Measurements from ENCODE around the gene QRFPR. TPM values are rescaled to one million over a fixed set of nuclear protein-coding genes. Genes with fewer than 3 reads are reported as not detected.

The QRFPR gene
- total and polyA plus RNA-seq, 11 donors = 0.49 to 6.5 (median 3.0) TPM

- Histone ChIP-seq H3K4me1 (no peaks in the 10 kb centered on the region), H3K27me3 (no peaks in the 10 kb centered on the region), H3K27ac (no peak overlapping the region), H3K4me3 (no peak overlapping the region), H3K9me3 (peaks cover 0 to 19% (median 0%) of the 10 kb centered on the region in 12 donors), H3K36me3 (no peaks in the 10 kb centered on the region)
- intact Hi-C loops (cut with DNase I) = no loop called here
- no peak for ATAC-seq
- no peak for DNase-seq
- no peak for TF ChIP-seq CTCF (IDR thresholded peaks at IDR 0.05)
- no peak for TF ChIP-seq POLR2A (IDR thresholded peaks at IDR 0.05)
These were observed 27.6 kb downstream of the QRFPR start for GRCh38 chr4:121353213-121353612.

GRCh38 chr4:121344098-121344497, 36.7 kb downstream of the QRFPR start:
- Histone ChIP-seq H3K36me3 (no peaks in the 10 kb centered on the region), H3K27ac (no peak overlapping the region), H3K4me1 (peaks cover 0 to 5% (median 0%) of the 10 kb centered on the region in 12 donors), H3K9me3 (no peaks in the 10 kb centered on the region), H3K4me3 (no peak overlapping the region), H3K27me3 (no peaks in the 10 kb centered on the region)
- 28 to 67% (median 47%) methylated on average over 1 of the region's 1 CpG for WGBS, 4 donors
- DNase-seq = no peak
- TF ChIP-seq POLR2A (IDR thresholded peaks at IDR 0.05) (no peak), CTCF (IDR thresholded peaks at IDR 0.05) (no peak)
- intact Hi-C loops (cut with DNase I) = no loop called here
- ATAC-seq = no peak

- no peaks in the 10 kb centered on the region for H3K9me3 ChIP-seq
- DNase-seq = no peak
- peaks cover 0 to 5% (median 0%) of the 10 kb centered on the region in 12 donors for H3K4me1 ChIP-seq
- no peak overlapping the region for H3K27ac ChIP-seq
- no peaks in the 10 kb centered on the region for H3K36me3 ChIP-seq
- H3K27me3 ChIP-seq = no peaks in the 10 kb centered on the region
- no peak for TF ChIP-seq POLR2A (IDR thresholded peaks at IDR 0.05)
- TF ChIP-seq CTCF (IDR thresholded peaks at IDR 0.05) = no peak
- intact Hi-C loops (cut with DNase I) = no loop called here
- no peak overlapping the region for H3K4me3 ChIP-seq
- peak in 1 of 4 donors; percentile 54 for ATAC-seq
- 71 to 75% (median 75%) methylated on average over 2 of the region's 2 CpGs for WGBS, 4 donors
These were observed 40.6 kb downstream of the QRFPR start for GRCh38 chr4:121340247-121340646.

- Histone ChIP-seq H3K36me3 (no peaks in the 10 kb centered on the region), H3K9me3 (no peaks in the 10 kb centered on the region), H3K27me3 (no peaks in the 10 kb centered on the region), H3K27ac (no peak overlapping the region), H3K4me1 (peaks cover 0 to 5% (median 0%) of the 10 kb centered on the region in 12 donors), H3K4me3 (no peak overlapping the region)
- TF ChIP-seq POLR2A (IDR thresholded peaks at IDR 0.05) (no peak), CTCF (IDR thresholded peaks at IDR 0.05) (no peak)
- intact Hi-C loops (cut with DNase I) = no loop called here
- peak in 3 of 4 donors; percentile 47 to 79 (median 55) for ATAC-seq
- WGBS, 4 donors = 10 to 19% (median 13%) methylated on average over 2 of the region's 2 CpGs
- no peak for DNase-seq
These were observed 41.0 kb downstream of the QRFPR start for GRCh38 chr4:121339824-121340223.

Data from heart left ventricle (tissue), 16 donors.